CD4-positive, alpha-beta T cell treated with Interleukin-4 for 1 hour (primary cell): Measurements from ENCODE around the gene ATF4.
A peak's percentile ranks its signal among the peaks of the same experiment; 100 is the strongest.

ENCODE experiments used
- DNase-seq, 2 donors: peaks; one replicate each; pipeline ENCODE4 v3.0.0-alpha.2; 2020 to 2022

Gene ATF4

DNA sequence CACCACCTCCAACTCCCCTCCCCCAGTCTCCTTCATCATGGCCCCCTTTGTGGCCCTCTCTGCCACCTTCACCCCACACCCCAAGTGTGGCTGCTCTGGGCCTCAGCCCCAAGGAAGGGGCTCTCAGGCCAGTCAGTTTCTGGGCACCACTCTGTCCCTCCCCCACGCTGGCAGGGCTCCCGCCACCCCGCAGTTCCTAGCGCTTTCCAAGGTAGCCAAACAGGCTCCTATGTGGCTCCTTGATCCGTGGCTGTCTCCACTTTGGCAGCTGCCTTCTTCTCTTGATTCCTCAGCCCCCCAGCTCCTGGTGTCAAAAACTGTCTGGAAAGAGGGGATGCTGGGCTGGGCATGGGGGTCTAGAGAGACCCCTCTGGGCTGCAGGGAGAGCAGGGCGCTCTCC lies 39.8 kb downstream of the ATF4 start:
- DNase-seq, result no peak

DNA sequence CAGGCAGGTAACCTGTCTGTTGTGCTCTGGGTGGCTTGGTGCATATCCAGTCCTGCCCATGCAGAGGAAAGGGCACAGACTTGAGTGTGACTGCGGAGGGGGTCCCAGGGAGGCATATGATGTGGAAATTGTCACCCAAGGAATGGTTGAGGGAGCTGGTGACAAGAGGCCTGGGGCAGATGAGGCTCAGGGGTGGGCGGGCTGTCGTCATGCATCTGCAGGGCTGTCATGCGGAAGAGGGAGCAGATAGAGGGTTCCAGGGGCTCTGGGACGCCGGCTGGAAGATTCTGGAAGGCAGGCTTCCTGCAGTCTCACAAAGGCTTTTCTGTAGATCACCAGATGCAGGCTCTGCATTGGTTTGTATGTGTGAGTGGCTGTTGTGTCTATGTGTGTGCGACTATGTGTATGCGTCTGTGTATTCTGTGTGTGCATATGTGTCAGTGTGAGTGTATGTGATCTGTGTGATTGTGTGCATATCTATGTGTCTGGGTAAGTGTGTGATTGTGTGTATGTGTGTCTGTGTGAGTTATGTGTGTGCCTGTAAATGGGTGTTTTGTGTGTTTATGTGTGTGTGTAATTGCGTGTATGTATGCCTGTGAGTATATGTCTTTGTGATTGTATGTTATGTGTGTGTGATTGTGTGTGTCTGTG lies 42.6 kb downstream of the ATF4 start:
- no peak for DNase-seq

DNA sequence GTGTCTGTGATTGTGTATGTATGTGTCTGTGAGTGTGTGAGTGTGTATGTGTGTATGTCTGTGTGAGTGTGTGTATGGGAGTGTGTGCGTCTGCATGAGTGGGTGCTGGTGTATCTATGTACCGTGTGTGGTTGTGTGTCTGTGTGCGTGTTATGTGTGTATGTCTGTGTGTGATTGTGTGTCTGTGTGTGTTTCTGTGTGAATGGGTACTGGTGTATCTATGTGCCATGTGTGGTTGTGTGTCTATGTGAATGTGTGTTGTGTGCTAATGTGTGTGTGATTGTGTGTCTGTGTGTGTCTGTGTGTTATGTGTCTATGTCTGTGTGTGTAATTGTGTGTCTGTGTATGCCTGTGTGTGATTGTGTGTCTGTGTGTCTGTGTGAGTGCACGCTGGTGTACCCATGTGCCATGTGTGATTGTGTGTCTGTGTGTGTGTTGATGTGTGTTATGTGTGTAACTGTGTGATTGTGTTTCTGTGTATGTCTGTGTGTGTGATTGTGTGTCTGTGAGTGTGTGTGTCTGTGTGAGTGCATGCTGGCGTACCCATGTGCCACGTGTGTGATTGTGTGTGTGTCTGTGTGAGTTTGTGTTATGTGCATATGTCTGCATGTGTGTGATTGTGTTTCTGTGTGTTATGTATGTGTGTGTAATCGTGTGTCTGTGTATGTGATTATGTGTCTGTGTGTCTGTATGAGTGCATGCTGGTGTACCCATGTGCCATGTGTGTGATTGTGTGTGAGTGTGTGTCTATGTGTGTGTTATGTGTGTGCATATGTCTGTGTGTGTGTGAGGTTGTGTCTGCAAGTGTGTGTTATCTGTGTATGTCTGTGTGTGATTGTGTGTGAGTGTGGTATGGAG lies 43.4 kb downstream of the ATF4 start:
- DNase-seq, result no peak

DNA sequence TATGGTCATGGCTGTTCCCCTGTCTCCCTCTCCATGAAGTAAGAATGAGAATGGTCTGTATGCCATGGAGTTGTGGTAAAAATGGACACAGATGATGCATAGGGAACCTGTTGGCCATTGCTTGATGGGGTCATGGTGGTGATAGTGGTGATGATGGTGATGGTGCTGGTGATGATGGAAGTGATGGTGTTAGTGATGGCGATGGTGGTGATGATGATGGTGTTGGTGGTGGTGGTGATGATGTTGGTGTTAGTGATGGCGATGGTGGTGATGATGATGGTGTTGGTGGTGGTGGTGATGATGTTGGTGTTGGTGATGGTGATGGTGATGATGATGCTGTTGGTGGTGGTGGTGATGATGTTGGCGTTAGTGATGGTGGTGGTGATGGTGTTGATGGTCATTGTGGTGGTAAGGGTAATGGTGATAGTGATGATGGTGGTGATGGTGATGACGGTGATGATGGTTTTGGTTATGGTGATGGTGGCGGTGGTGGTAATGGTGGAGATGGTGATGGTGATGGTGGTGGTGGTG lies 45.1 kb downstream of the ATF4 start:
- DNase-seq, result no peak

DNA sequence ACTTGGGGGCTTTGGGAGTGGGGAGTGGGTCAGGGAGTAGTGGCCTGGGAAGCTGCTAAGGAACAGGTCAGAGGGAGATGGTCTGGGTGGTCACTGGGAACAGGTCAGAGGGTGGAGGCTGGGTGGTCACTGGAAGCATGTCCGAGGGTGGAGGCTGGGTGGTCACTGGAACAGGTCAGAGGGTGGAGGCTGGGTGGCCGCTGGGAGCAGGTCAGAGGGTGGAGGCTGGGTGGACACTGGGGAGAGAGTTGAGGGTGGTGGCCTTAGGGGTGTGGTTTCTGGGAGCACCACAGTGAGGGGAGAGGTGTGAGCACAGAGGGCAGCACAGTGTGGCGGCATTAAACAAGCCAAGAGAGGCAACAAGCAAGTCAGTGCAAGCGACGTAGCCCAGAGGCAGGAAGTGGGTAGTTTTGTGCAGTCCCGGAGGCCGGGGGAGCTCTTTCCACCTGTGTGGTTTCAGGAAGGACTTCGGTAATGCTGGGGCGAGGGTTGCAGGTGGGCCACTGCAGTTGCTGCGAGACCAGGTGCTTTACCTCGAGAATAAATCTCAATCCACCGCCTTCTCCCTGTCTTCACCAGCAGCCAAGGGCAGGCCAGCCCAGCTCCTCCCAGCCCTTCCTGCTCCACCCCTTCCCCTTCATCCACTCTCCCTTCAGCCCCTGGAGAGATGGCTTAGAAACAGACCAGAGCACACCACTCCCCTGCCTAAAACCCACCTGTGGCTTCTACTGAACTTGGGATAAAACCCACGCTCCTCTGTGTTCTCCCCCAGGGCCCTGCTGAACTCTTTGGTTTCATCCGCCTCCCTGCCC lies 47.0 kb downstream of the ATF4 start:
- DNase-seq, result peak; percentile 35 to 49

DNA sequence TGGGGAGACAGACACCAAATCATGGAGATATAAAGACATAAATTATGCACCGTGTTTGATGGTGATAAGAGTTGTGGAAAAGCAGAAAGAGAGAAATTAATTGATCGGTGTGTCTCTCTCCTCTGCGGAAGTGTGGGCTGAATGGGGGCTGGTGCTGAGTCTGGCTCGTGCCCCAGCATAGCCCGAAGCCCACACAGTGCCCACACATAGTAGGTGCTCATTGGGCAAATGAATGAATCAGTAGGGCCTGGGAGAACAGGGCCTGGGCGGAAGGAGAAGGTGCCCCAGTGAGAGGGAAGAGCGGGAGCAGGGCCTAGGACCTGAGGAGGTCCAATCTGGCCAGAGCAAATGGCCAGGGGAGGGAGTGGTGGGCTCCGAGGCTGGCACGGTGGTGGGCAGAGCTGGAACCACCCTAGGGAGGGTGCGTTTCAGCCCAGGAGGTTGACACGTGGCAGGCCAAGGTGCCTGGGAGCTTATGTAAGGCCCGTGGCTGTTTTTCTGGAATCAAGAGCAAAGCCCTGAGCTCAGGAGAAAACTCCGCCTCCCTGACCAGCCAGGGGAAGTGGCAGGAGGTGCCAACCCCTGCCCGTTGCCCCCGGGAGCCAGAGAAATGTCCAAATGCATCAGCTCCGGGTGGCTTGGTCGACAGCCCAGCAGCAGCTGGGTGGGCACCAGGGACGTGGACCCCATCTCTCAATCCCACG lies 48.1 kb downstream of the ATF4 start:
- DNase-seq, result no peak

DNA sequence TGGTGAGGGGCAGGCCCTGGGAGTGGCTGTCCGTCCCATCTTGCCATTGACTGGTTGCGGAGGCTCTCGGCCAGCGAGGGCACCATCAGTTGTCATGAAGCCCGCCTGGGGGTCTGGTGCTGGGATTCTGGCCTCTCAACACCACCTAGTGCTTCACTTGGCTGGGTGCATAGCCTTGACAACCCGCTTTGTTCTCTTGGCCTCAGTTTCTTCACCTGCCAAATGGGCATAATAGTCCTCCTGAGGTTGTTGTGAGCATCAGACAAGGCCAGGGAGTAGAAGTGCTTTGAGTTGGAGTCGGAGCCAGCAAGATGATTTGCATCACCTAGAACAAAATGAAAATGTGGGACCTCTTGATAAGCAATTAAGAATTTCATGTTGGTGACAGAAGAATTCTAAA lies 48.7 kb downstream of the ATF4 start:
- no peak for DNase-seq

DNA sequence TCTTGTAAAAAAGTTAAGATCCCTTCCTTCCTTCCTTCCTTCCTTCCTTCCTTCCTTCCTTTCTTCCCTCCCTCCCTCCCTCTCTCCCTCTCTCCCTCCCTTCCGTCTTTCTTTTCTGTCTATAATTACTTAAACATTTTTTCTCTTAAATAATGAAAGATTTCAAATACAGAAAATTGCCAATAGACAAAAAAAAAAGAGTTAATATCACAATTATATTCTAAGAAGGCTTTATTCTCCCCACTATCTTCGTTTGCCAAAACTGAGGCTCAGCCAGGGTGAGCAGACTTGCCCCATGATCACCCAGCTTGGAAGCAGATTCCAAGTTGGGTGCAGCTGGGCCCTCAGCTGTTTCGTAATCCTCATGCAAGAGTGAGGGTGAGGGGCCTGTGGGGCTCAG lies 49.9 kb downstream of the ATF4 start:
- DNase-seq, result no peak

DNA sequence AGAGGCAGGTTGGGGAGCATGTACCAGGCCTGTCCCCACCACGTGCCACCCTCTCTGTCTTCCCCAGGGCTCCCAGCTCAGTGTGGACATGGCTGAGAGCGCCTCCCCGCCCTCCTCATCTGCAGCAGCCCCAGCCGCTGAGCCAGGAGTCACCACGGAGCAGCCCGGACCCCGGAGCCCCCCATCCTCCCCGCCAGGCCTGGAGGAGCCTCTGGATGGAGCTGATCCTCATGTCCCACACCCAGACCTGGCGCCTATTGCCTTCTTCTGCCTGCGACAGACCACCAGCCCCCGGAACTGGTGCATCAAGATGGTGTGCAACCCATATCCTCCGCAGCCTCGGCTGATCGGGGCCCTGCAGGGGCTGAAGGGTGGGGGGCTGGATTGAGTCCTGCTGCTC lies 50.3 kb downstream of the ATF4 start, which contains the start of gene CACNA1I:
TSS of gene CACNA1I (plus strand) at position 89 of the 400 bp plus-strand sequence. CDS start at position 89, 0 bp downstream.
- DNase-seq, result no peak

DNA sequence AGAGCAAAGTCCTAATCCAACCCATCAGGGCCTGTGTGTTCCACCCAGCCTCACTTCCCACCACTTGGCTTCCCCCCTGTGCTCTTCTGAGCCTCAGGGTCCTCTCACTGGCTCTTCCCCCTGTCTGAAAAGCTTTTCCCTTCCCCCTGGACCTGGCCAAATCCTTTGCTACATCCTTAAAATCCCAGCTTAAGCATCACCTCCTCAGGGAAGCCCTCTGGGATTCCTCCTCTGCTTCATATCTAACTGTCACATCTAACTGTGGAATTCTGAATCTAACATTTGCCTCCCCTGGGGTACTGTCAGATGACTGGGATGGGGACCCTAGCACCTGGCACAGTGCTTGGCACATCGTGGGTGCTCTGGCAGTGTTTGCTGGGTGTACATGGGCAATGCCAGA lies 51.2 kb downstream of the ATF4 start:
- no peak for DNase-seq
